ENCODE measurements around the gene IFI27.

DNA sequence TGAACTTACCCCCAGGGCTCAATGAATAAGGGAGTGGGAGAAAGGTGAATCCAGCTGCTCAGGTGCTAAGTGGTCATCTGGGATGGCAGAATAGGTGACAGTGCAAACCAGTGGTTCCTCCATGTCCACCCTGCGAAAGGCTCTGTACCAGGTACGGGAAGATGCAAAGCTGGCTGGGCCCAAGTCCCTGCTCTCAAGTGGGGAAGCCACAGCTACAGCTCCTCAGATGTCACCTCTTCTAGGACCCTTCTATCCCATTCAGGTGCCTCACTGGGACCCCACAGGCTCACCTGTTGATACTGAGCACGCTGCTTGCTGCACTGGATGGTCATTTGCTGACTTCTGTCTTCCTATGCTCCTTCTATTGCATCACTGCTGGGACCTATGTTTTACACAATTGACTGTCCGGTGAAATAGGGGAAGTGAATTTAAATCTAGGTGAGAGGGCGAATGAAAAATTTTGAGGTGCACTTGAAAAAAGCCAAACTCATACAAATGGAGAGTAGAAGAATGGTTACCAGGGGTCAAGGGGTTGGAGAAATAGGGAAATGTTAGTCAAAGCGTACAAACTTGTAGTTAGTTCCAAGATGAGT is 43.3 kb downstream of the IFI27 start:
- TF ChIP-seq, protein P1, sequence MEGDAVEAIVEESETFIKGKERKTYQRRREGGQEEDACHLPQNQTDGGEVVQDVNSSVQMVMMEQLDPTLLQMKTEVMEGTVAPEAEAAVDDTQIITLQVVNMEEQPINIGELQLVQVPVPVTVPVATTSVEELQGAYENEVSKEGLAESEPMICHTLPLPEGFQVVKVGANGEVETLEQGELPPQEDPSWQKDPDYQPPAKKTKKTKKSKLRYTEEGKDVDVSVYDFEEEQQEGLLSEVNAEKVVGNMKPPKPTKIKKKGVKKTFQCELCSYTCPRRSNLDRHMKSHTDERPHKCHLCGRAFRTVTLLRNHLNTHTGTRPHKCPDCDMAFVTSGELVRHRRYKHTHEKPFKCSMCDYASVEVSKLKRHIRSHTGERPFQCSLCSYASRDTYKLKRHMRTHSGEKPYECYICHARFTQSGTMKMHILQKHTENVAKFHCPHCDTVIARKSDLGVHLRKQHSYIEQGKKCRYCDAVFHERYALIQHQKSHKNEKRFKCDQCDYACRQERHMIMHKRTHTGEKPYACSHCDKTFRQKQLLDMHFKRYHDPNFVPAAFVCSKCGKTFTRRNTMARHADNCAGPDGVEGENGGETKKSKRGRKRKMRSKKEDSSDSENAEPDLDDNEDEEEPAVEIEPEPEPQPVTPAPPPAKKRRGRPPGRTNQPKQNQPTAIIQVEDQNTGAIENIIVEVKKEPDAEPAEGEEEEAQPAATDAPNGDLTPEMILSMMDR (IDR thresholded peaks at IDR 0.05), result no peak
- no peak for TF ChIP-seq POLR2A (IDR thresholded peaks at IDR 0.05)

All from testis (tissue), 2 donors.